Cardiac muscle cell (in vitro differentiated cells and primary cell): ENCODE measurements around the gene GPR15. TPM values are rescaled to one million over a fixed set of nuclear protein-coding genes. Genes with fewer than 3 reads are reported as not detected.

Source experiments
- DNase-seq, 2 donors: peaks; one replicate each; pipeline versions ENCODE4 v3.0.0 to v3.0.0-alpha.2; 2010 to 2017; ENCODE audit warnings: low read depth in 1 of 2, low spot score in 1 of 2
- H3K27ac ChIP-seq: fragments of 200-600 bp; sonication (generic); 2 replicates; pipeline ENCODE4 v1.5.1; 2016
- H3K27me3 ChIP-seq: fragments of 200-600 bp; sonication (generic); 2 replicates; pipeline ENCODE4 v1.6.0; 2016; ENCODE audit warnings: control low read depth
- H3K36me3 ChIP-seq: fragments of 200-600 bp; sonication (generic); 2 replicates; pipeline ENCODE4 v1.5.1; 2016; ENCODE audit warnings: control low read depth
- H3K4me1 ChIP-seq: fragments of 200-600 bp; sonication (generic); 2 replicates; pipeline ENCODE4 v1.8.1; 2017; ENCODE audit warnings: low read depth, mild to moderate bottlenecking, mixed run types
- H3K4me3 ChIP-seq: fragments of 200-600 bp; sonication (generic); 2 replicates; pipeline ENCODE4 v1.5.1; 2016; ENCODE audit warnings: mild to moderate bottlenecking
- H3K9me3 ChIP-seq: fragments of 200-600 bp; sonication (generic); 2 replicates; pipeline ENCODE4 v1.5.1; 2017; ENCODE audit warnings: low read depth, mild to moderate bottlenecking, control low read depth
- CTCF ChIP-seq: IDR thresholded peaks from 2 replicates; pipeline ENCODE4 v1.5.1; 2012; ENCODE audit warnings: low read depth, mild to moderate bottlenecking, low read length
- polyA plus RNA-seq: library from polyadenylated mRNA; unstranded; fragments of >200 nt; fragmentation: Nextera tagmentation; extraction: Ambion mirVana; gene quantifications from 2 replicates; pipeline ENCODE4 v1.2.1, GENCODE V29; 2016
- total RNA-seq: library from RNA; depleted of rRNA; stranded (reverse); fragments of >200 nt; gene quantifications from 2 replicates; pipeline ENCODE4 v1.2.3, GENCODE V29; 2016

The GPR15 gene
- total and polyA plus RNA-seq, 2 experiments from 2014 or later = not detected

DNA sequence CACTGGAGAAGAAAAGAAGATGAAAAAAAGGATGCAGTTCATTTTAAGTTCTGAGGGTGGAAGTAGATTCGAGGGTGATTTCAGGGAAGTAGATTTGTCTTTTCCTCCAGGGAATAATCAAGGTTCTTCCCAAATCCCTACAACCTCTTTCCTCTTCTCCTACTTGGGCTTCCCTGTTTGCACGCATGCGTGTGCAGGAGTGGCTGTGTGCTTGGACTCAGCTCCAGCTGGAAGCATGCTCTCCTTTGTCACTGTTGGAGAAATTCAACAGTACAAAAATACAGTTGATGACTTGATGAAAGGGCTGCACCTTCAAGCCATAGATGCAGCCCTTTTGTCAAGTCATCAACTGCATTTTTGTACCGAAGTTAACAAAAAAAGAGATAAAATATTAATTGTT is 30.5 kb upstream of the GPR15 start:
- no peaks in the 10 kb centered on the region for H3K27me3 ChIP-seq
- no peaks in the 10 kb centered on the region for H3K4me1 ChIP-seq
- no peak overlapping the region for H3K27ac ChIP-seq
- no peak for TF ChIP-seq CTCF
- DNase-seq = no peak
- no peaks in the 10 kb centered on the region for H3K9me3 ChIP-seq
- H3K4me3 ChIP-seq = no peak overlapping the region
- no peaks in the 10 kb centered on the region for H3K36me3 ChIP-seq

- no peaks in the 10 kb centered on the region for H3K27me3 ChIP-seq
- H3K36me3 ChIP-seq = no peaks in the 10 kb centered on the region
- no peak overlapping the region for H3K4me3 ChIP-seq
- H3K27ac ChIP-seq = no peak overlapping the region
- TF ChIP-seq CTCF = no peak
- no peaks in the 10 kb centered on the region for H3K9me3 ChIP-seq
- DNase-seq = no peak
- H3K4me1 ChIP-seq = no peaks in the 10 kb centered on the region
These were observed 29.8 kb upstream of the GPR15 start for GRCh38 chr3:98501863-98502576.

- Histone ChIP-seq H3K9me3 (no peaks in the 10 kb centered on the region), H3K4me1 (no peaks in the 10 kb centered on the region), H3K27me3 (no peaks in the 10 kb centered on the region), H3K27ac (no peak overlapping the region), H3K4me3 (no peak overlapping the region), H3K36me3 (no peaks in the 10 kb centered on the region)
- TF ChIP-seq CTCF = no peak
- DNase-seq = peak in 1 of 2 donors; percentile 38
These were observed 27.2 kb upstream of the GPR15 start for GRCh38 chr3:98504539-98504938.

DNA sequence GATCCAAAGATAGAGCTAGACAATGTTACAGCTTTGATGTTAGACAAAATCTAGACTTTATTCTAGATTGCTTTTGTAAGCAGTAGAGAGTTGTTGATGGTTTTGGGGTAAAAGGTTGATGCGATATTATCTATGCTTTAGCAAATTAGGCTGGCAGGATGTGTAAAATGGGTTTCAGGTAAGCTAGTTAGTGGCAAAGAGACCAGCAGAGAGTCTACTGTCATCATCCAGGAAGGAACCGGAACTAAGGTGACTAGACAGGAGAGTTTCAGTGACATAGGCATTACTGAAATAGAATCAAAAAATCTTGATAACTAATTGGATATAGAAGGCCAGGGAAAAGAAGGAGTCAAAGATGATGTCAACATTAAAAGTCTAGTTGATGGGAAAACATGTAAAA is 23.2 kb upstream of the GPR15 start:
- no peak for DNase-seq
- no peaks in the 10 kb centered on the region for H3K27me3 ChIP-seq
- TF ChIP-seq CTCF = no peak
- H3K4me3 ChIP-seq = no peak overlapping the region
- H3K36me3 ChIP-seq = no peaks in the 10 kb centered on the region
- no peak overlapping the region for H3K27ac ChIP-seq
- H3K4me1 ChIP-seq = no peaks in the 10 kb centered on the region
- H3K9me3 ChIP-seq = no peaks in the 10 kb centered on the region

GRCh38 chr3:98512576-98512975 is 19.2 kb upstream of the GPR15 start:
- no peak for DNase-seq
- Histone ChIP-seq H3K4me3 (no peak overlapping the region), H3K9me3 (no peaks in the 10 kb centered on the region), H3K4me1 (peaks cover 8% of the 10 kb centered on the region), H3K36me3 (peaks cover 14% of the 10 kb centered on the region), H3K27me3 (no peaks in the 10 kb centered on the region), H3K27ac (no peak overlapping the region)
- no peak for TF ChIP-seq CTCF
